SKM-1 treated with dmso at 0.1 percent for 144 hours (cell line): ENCODE measurements around the gene EID2.

Source experiments
- DNase-seq: peaks from one replicate; lab custom pipeline; 2025; ENCODE audit not compliant: unreplicated experiment; lab: John Stamatoyannopoulos, UW

Gene EID2

GRCh38 chr19:39502640-39503417 lies 37.1 kb downstream of the EID2 start:
- peak; percentile 60 for DNase-seq

GRCh38 chr19:39501340-39501739 lies 38.6 kb downstream of the EID2 start:
- no peak for DNase-seq

- DNase-seq, result no peak
Measured at GRCh38 chr19:39500543-39500942, 39.4 kb downstream of the EID2 start.

GRCh38 chr19:39499932-39500331 lies 40.0 kb downstream of the EID2 start:
- DNase-seq, result no peak

- no peak for DNase-seq
Measured at GRCh38 chr19:39498798-39499642, 40.9 kb downstream of the EID2 start, which contains the start of gene DLL3. TSS of gene DLL3 (plus strand) at chr19:39498947. CDS start at chr19:39498975, 28 bp downstream.

GRCh38 chr19:39497996-39498797 lies 41.8 kb downstream of the EID2 start:
- no peak for DNase-seq

- no peak for DNase-seq
Measured at GRCh38 chr19:39497701-39497995, 42.3 kb downstream of the EID2 start.

GRCh38 chr19:39496063-39496462 lies 43.9 kb downstream of the EID2 start:
- no peak for DNase-seq

GRCh38 chr19:39494661-39495060 lies 45.3 kb downstream of the EID2 start:
- no peak for DNase-seq

- no peak for DNase-seq
Measured at GRCh38 chr19:39492788-39493187, 47.2 kb downstream of the EID2 start.

GRCh38 chr19:39492225-39492624 lies 47.7 kb downstream of the EID2 start:
- DNase-seq, result no peak

- DNase-seq, result no peak
Measured at GRCh38 chr19:39489756-39490155, 50.2 kb downstream of the EID2 start.
